Subcutaneous abdominal adipose tissue (tissue), 5 donors: ENCODE results near the gene MTARC2.
A peak's percentile ranks its signal among the peaks of the same experiment; 100 is the strongest.

Source experiments
- H3K27ac ChIP-seq: one replicate; pipeline ENCODE4 v1.7.0; 2013; ENCODE audit warnings: low read depth, mild to moderate bottlenecking, inconsistent platforms, low read length, moderate library complexity
- H3K27me3 ChIP-seq, 5 donors: one replicate each; pipeline ENCODE4 v1.7.0; 2013; ENCODE audit warnings: low read length in 5 of 5, inconsistent platforms in 1 of 5; ENCODE audit not compliant: control insufficient read depth in 5 of 5, insufficient read depth in 4 of 5
- H3K36me3 ChIP-seq, 5 donors: one replicate each; pipeline ENCODE4 v1.7.0; 2013; ENCODE audit warnings: low read length in 5 of 5; ENCODE audit not compliant: control insufficient read depth in 5 of 5, insufficient read depth in 5 of 5
- H3K4me1 ChIP-seq, 5 donors: one replicate each; pipeline ENCODE4 v1.7.0; 2013; ENCODE audit warnings: low read length in 5 of 5, mild to moderate bottlenecking in 3 of 5, moderate library complexity in 1 of 5; ENCODE audit not compliant: control insufficient read depth in 5 of 5, insufficient read depth in 5 of 5
- H3K4me3 ChIP-seq, 5 donors: one replicate each; pipeline ENCODE4 v1.7.0; 2013; ENCODE audit warnings: low read length in 5 of 5, low read depth in 1 of 5
- H3K9ac ChIP-seq, 5 donors: one replicate each; pipeline ENCODE4 v1.7.0; 2013; ENCODE audit warnings: low read length in 5 of 5, mild to moderate bottlenecking in 4 of 5, moderate library complexity in 3 of 5
- H3K9me3 ChIP-seq, 5 donors: one replicate each; pipeline ENCODE4 v1.7.0; 2013; ENCODE audit warnings: low read length in 5 of 5; ENCODE audit not compliant: control insufficient read depth in 5 of 5
- donor health status: healthy.
- donor health status: healthy.
- donor health status: healthy.
- donor health status: healthy.
- donor health status: healthy.

Gene MTARC2

DNA sequence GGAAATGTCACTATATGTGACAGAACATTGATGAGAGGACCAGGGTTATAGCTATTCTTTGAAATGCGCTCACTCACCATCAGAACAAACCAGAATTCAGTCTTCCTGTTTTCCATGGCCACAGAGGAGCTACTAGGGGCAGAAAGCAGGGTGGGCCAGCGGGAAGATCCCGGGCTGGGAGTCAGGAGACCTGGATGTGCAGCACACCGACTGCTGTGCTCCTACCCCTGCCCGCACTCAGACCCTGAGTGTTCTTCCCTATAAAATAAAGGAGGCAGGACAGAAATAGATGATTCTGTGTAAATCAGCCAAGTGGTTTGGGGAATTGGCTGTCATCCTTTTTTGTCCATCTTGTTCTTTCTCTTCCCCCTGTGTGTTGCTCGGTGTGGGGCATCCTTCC, 59.6 kb downstream of the MTARC2 start:
- no peaks in the 10 kb centered on the region for H3K27me3 ChIP-seq
- H3K4me1 ChIP-seq = peaks cover 3 to 15% (median 10%) of the 10 kb centered on the region in 5 donors
- no peak overlapping the region for H3K4me3 ChIP-seq
- no peak overlapping the region for H3K27ac ChIP-seq
- no peak overlapping the region for H3K9ac ChIP-seq
- peaks cover 8 to 66% (median 48%) of the 10 kb centered on the region in 5 donors for H3K36me3 ChIP-seq
- H3K9me3 ChIP-seq = no peaks in the 10 kb centered on the region

- Histone ChIP-seq H3K9me3 (no peaks in the 10 kb centered on the region), H3K36me3 (peaks cover 10 to 73% (median 55%) of the 10 kb centered on the region in 5 donors), H3K27ac (peak overlapping the region; percentile 20), H3K4me3 (no peak overlapping the region), H3K4me1 (peaks cover 3 to 15% (median 10%) of the 10 kb centered on the region in 5 donors), H3K9ac (no peak overlapping the region), H3K27me3 (no peaks in the 10 kb centered on the region)
These were observed 60.4 kb downstream of the MTARC2 start for GRCh38 chr1:220808345-220809186.

DNA sequence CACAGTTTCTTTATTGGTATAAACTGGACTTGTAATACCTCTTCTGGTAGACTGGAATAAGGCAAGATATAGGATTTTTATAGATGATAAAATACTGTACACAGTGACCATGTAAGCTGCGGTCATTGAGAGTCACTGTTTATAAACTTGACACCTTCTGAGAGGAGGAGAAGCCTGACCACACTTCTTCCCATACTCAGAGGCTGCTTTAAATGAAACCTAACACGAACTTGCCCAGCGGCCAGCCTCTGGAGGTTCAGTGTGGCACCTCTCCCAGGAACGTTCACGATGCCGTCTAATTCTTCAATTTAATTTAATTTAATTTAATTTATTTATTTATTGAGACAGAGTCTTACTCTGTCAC, 61.0 kb downstream of the MTARC2 start:
- Histone ChIP-seq H3K27ac (peak overlapping the region; percentile 20), H3K9me3 (no peaks in the 10 kb centered on the region), H3K4me3 (no peak overlapping the region), H3K36me3 (peaks cover 12 to 76% (median 55%) of the 10 kb centered on the region in 5 donors), H3K9ac (no peak overlapping the region), H3K4me1 (peaks cover 3 to 12% (median 10%) of the 10 kb centered on the region in 5 donors), H3K27me3 (no peaks in the 10 kb centered on the region)

GRCh38 chr1:220809704-220810103, 61.6 kb downstream of the MTARC2 start:
- no peak overlapping the region for H3K27ac ChIP-seq
- no peaks in the 10 kb centered on the region for H3K9me3 ChIP-seq
- peaks cover 3 to 11% (median 10%) of the 10 kb centered on the region in 5 donors for H3K4me1 ChIP-seq
- H3K9ac ChIP-seq = no peak overlapping the region
- no peaks in the 10 kb centered on the region for H3K27me3 ChIP-seq
- peaks cover 12 to 76% (median 55%) of the 10 kb centered on the region in 5 donors for H3K36me3 ChIP-seq
- H3K4me3 ChIP-seq = no peak overlapping the region

GRCh38 chr1:220810179-220810653, 62.1 kb downstream of the MTARC2 start:
- no peak overlapping the region for H3K27ac ChIP-seq
- no peaks in the 10 kb centered on the region for H3K27me3 ChIP-seq
- H3K36me3 ChIP-seq = peaks cover 12 to 76% (median 54%) of the 10 kb centered on the region in 5 donors
- peaks cover 3 to 12% (median 10%) of the 10 kb centered on the region in 5 donors for H3K4me1 ChIP-seq
- no peak overlapping the region for H3K9ac ChIP-seq
- H3K9me3 ChIP-seq = no peaks in the 10 kb centered on the region
- H3K4me3 ChIP-seq = peak overlapping the region in 2 of 5 donors; percentile 14 to 44

DNA sequence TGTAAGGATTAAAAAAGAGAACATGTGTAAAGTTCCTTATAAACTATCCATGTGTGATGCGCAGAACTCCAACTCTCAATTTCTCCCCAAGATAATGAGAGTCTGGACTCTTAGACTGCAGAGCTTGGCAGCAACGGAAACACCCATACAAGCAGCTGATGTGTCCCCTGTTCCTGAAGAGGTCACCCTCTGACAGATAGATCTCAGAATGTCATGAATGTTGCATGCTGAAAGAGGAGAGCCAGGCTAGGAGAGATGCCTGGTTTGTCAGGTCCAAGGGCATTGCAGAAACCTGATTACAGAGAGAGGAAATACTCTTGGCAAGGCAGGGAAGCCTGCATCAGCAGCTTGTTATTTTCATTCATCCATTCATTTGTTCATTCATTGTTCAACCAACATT, 62.8 kb downstream of the MTARC2 start:
- no peaks in the 10 kb centered on the region for H3K27me3 ChIP-seq
- no peak overlapping the region for H3K4me3 ChIP-seq
- H3K4me1 ChIP-seq = peaks cover 3 to 15% (median 10%) of the 10 kb centered on the region in 5 donors
- peaks cover 6 to 78% (median 52%) of the 10 kb centered on the region in 5 donors for H3K36me3 ChIP-seq
- H3K9me3 ChIP-seq = no peaks in the 10 kb centered on the region
- no peak overlapping the region for H3K9ac ChIP-seq
- no peak overlapping the region for H3K27ac ChIP-seq

DNA sequence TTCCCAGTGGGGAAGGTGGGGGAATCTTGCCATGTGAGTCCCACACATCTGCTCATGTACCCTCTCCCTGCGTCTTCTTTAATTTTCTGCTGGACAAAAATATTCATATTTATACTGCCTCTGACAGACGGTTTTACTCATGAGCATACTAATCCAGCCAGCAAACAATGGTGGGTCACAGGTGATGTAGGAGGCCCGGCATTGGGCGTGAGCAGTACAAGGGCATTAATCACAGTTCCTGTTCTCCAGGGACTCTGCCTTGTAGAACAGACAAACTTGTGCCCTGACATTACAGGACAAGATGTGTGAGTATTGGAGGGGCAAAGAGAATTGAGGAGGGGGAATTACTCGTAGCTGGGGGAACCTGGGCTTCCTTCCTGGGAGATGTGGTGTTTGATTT, 63.6 kb downstream of the MTARC2 start:
- Histone ChIP-seq H3K27ac (no peak overlapping the region), H3K36me3 (peaks cover 4 to 78% (median 45%) of the 10 kb centered on the region in 5 donors), H3K9me3 (no peaks in the 10 kb centered on the region), H3K9ac (no peak overlapping the region), H3K4me3 (no peak overlapping the region), H3K4me1 (peaks cover 3 to 15% (median 10%) of the 10 kb centered on the region in 5 donors), H3K27me3 (no peaks in the 10 kb centered on the region)

DNA sequence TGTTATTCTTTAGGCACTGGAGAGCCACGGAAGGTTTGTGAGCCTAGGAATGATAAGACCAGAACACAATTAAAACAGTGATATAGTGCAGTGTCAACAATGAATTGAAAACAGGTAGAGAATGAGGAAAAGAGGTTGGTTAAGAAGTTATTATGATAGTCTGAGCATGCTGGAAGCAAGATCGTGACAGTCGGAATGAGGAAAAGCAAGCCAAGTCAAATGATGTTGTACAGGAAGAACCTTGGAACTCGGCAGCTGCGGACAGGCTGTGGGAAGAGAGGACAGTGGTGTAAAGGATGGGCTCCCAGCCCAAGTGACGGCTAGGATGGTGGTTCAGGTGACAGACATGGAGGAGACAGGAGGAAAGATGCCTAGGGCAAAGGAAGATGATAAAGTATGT, 64.2 kb downstream of the MTARC2 start:
- H3K4me3 ChIP-seq = no peak overlapping the region
- no peak overlapping the region for H3K27ac ChIP-seq
- H3K27me3 ChIP-seq = no peaks in the 10 kb centered on the region
- no peak overlapping the region for H3K9ac ChIP-seq
- no peaks in the 10 kb centered on the region for H3K9me3 ChIP-seq
- H3K4me1 ChIP-seq = peaks cover 3 to 15% (median 10%) of the 10 kb centered on the region in 5 donors
- peaks cover 4 to 74% (median 44%) of the 10 kb centered on the region in 5 donors for H3K36me3 ChIP-seq

GRCh38 chr1:220813013-220813412, 64.9 kb downstream of the MTARC2 start:
- no peak overlapping the region for H3K9ac ChIP-seq
- no peaks in the 10 kb centered on the region for H3K27me3 ChIP-seq
- no peak overlapping the region for H3K4me3 ChIP-seq
- H3K4me1 ChIP-seq = peaks cover 3 to 19% (median 10%) of the 10 kb centered on the region in 5 donors
- peaks cover 4 to 71% (median 44%) of the 10 kb centered on the region in 5 donors for H3K36me3 ChIP-seq
- no peaks in the 10 kb centered on the region for H3K9me3 ChIP-seq
- no peak overlapping the region for H3K27ac ChIP-seq

DNA sequence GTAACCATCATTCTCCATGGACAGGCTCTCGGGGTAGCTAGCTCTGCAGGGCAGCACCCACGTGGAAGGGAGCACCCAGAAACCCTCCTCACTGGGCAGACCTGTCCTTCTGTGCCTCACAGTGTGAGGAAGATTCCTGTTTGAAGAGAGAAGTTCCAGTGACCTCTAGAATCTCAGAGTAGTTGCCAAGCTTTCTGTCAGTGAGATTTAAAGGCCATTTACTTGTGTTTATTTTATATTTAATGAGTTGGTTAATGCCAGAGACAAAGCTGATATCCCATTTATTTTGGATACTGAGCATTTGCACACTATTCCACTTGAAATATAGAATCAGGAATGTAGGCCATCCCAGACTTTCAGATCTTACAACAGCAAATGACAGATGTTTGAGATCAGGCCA, 67.3 kb downstream of the MTARC2 start:
- Histone ChIP-seq H3K4me3 (no peak overlapping the region), H3K4me1 (peaks cover 3 to 30% (median 19%) of the 10 kb centered on the region in 5 donors), H3K9ac (no peak overlapping the region), H3K27ac (peak overlapping the region; percentile 26), H3K36me3 (peaks cover 4 to 61% (median 35%) of the 10 kb centered on the region in 5 donors), H3K27me3 (no peaks in the 10 kb centered on the region), H3K9me3 (no peaks in the 10 kb centered on the region)
